CD4-positive, alpha-beta memory T cell (primary cell): ENCODE results near the gene BSG. TPM values are rescaled to one million over a fixed set of nuclear protein-coding genes. Genes with fewer than 3 reads are reported as not detected.
A peak's percentile ranks its signal among the peaks of the same experiment; 100 is the strongest.

Experiments used
- CTCF ChIA-PET: fragments of 350-600 bp; sonication (Branson Sonifier 250); formaldehyde crosslinking; loops from one replicate; lab custom pipeline; 2021; ENCODE audit warnings: inconsistent platforms; ENCODE audit not compliant: partially characterized antibody; lab: Charles Lee
- POLR2A ChIA-PET: fragments of 350-600 bp; sonication (Branson Sonifier 250); formaldehyde crosslinking; loops from one replicate; lab custom pipeline; 2021; ENCODE audit not compliant: partially characterized antibody; lab: Charles Lee
- DNase-seq, 5 donors: peaks; one replicate each; pipeline versions ENCODE4 v3.0.0 to v3.0.0-alpha.2; 2020 to 2022; ENCODE audit warnings: mixed read lengths in 1 of 5
- H3K27ac ChIP-seq: one replicate; pipeline ENCODE4 v1.7.0; 2013; ENCODE audit warnings: low read depth, low read length
- H3K27me3 ChIP-seq: 2 replicates; pipeline ENCODE4 v1.7.0; 2013; ENCODE audit warnings: mild to moderate bottlenecking, low read length, moderate library complexity; ENCODE audit not compliant: insufficient read depth
- H3K36me3 ChIP-seq: 2 replicates; pipeline ENCODE4 v1.7.0; 2013; ENCODE audit warnings: mild to moderate bottlenecking, low read length, moderate library complexity; ENCODE audit not compliant: insufficient read depth
- H3K4me1 ChIP-seq: 2 replicates; pipeline ENCODE4 v1.7.0; 2013; ENCODE audit warnings: mild to moderate bottlenecking, low read length, moderate library complexity; ENCODE audit not compliant: insufficient read depth
- H3K4me3 ChIP-seq, 2 donors: one replicate each; pipeline ENCODE4 v1.7.0; 2013; ENCODE audit warnings: low read length in 2 of 2, mild to moderate bottlenecking in 1 of 2
- H3K9me3 ChIP-seq, 2 donors: one replicate each; pipeline ENCODE4 v1.7.0; 2013; ENCODE audit warnings: low read length in 2 of 2, control low read depth in 1 of 2; ENCODE audit not compliant: control insufficient read depth in 1 of 2
- H3K27ac Mint-ChIP-seq, 7 donors: one replicate each; pipeline ENCODE4 v1.8.0; 2020 to 2021; ENCODE audit warnings: mixed read lengths in 7 of 7, mild to moderate bottlenecking in 6 of 7, inconsistent platforms in 3 of 7, moderate library complexity in 3 of 7
- H3K27me3 Mint-ChIP-seq, 2 donors: one replicate each; pipeline ENCODE4 v1.8.0; 2020 to 2021; ENCODE audit warnings: mixed read lengths in 2 of 2
- H3K36me3 Mint-ChIP-seq, 2 donors: one replicate each; pipeline ENCODE4 v1.8.0; 2020 to 2021; ENCODE audit warnings: mixed read lengths in 2 of 2, inconsistent platforms in 1 of 2, mild to moderate bottlenecking in 1 of 2
- H3K4me1 Mint-ChIP-seq, 4 donors: one replicate each; pipeline ENCODE4 v1.8.0; 2020 to 2021; ENCODE audit warnings: mixed read lengths in 4 of 4, mild to moderate bottlenecking in 1 of 4
- H3K4me3 Mint-ChIP-seq, 8 donors: one replicate each; pipeline ENCODE4 v1.8.0; 2020 to 2021; ENCODE audit warnings: mixed read lengths in 8 of 8, mild to moderate bottlenecking in 7 of 8, moderate library complexity in 6 of 8, inconsistent platforms in 3 of 8
- H3K9me3 Mint-ChIP-seq, 8 donors: one replicate each; pipeline ENCODE4 v1.8.0; 2020 to 2021; ENCODE audit warnings: mixed read lengths in 8 of 8, mild to moderate bottlenecking in 5 of 8, inconsistent platforms in 3 of 8, moderate library complexity in 1 of 8
- intact Hi-C: fragments of 100-400 bp; cut with micrococcal nuclease; formaldehyde crosslinking; loops from one replicate; pipeline ENCODE4 v1.15.1; 2023
- polyA plus RNA-seq, 2 donors: library from polyadenylated mRNA; unstranded; fragments of 300-500 nt; fragmentation: Illumina TruSeq; gene quantifications; one replicate each; pipeline ENCODE4 v1.2.3, GENCODE V29; 2021
- total RNA-seq, 2 experiments: library from RNA; stranded (reverse); gene quantifications; one replicate each; pipeline ENCODE4 v1.2.3, GENCODE V29; 2021

The BSG gene
- total and polyA plus RNA-seq, 4 experiments from 2014 or later, result 150 to 346 (median 241) TPM

DNA sequence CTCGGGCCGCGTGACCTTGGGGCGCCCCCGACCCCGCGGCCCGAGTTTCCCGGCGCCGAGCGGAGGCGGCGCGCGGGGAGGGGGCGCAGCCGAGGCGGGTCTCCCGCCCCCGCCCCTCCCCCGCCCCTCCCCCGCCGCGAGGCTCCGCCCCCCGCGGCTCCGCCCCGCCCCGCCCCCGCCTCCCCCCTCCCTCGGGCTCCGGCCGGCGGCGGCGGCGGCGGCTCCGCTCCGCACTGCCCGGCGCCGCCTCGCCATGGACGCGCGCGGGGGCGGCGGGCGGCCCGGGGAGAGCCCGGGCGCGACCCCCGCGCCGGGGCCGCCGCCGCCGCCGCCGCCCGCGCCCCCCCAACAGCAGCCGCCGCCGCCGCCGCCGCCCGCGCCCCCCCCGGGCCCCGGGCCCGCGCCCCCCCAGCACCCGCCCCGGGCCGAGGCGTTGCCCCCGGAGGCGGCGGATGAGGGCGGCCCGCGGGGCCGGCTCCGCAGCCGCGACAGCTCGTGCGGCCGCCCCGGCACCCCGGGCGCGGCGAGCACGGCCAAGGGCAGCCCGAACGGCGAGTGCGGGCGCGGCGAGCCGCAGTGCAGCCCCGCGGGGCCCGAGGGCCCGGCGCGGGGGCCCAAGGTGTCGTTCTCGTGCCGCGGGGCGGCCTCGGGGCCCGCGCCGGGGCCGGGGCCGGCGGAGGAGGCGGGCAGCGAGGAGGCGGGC is 17.4 kb downstream of the BSG start, which contains the start of gene HCN2:
TSS of gene HCN2 (plus strand) at position 189 of the 703 bp plus-strand sequence. CDS start at position 254, 65 bp downstream.
- Histone ChIP-seq H3K27me3 (peaks cover 6% of the 10 kb centered on the region), H3K4me1 (peaks cover 16% of the 10 kb centered on the region), H3K9me3 (no peaks in the 10 kb centered on the region), H3K27ac (no peak within 1 kb of the TSS), H3K4me3 (no peak within 1 kb of the TSS), H3K36me3 (no peaks in the 10 kb centered on the region)
- Mint-ChIP-seq H3K4me3 (peak within 1 kb of the TSS; percentile 45 to 76 (median 56)), H3K4me1 (peaks cover 1 to 10% (median 5%) of the 10 kb centered on the region in 4 donors), H3K9me3 (no peaks in the 10 kb centered on the region), H3K36me3 (peaks cover 0 to 2% of the 10 kb centered on the region in 2 donors), H3K27me3 (peaks cover 6 to 10% of the 10 kb centered on the region in 2 donors), H3K27ac (no peak within 1 kb of the TSS)
- intact Hi-C loops, result loop anchor here (2.0 kb wide), 2 partner anchors 17 to 21 kb away; partner anchors contain the start of gene BSG
- no peak for DNase-seq
- ChIA-PET CTCF (no interaction called here), POLR2A (no interaction called here)

DNA sequence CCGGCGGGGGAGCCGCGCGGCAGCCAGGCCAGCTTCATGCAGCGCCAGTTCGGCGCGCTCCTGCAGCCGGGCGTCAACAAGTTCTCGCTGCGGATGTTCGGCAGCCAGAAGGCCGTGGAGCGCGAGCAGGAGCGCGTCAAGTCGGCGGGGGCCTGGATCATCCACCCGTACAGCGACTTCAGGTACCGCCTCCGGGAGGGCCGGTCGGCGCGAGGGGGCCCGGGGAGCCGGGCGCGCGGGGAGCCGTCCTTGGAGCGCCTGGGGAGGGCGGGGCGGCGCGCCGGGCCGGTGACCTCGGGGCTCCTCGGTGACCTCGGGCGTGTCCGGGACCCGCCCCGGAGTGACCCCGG is 18.0 kb downstream of the BSG start:
- Mint-ChIP-seq H3K4me1 (peaks cover 1 to 10% (median 5%) of the 10 kb centered on the region in 4 donors), H3K27me3 (peaks cover 6 to 10% of the 10 kb centered on the region in 2 donors), H3K4me3 (peak overlapping the region in 5 of 8 donors; percentile 28 to 57 (median 41)), H3K36me3 (peaks cover 0 to 2% of the 10 kb centered on the region in 2 donors), H3K27ac (no peak overlapping the region), H3K9me3 (no peaks in the 10 kb centered on the region)
- H3K4me3 ChIP-seq, result no peak overlapping the region
- H3K27me3 ChIP-seq, result peaks cover 6% of the 10 kb centered on the region
- DNase-seq, result peak in 4 of 5 donors; percentile 36 to 45 (median 39)
- ChIA-PET CTCF (no interaction called here), POLR2A (no interaction called here)
- no peaks in the 10 kb centered on the region for H3K36me3 ChIP-seq
- peaks cover 16% of the 10 kb centered on the region for H3K4me1 ChIP-seq
- H3K27ac ChIP-seq, result no peak overlapping the region
- intact Hi-C loops, result no loop called here
- H3K9me3 ChIP-seq, result no peaks in the 10 kb centered on the region

DNA sequence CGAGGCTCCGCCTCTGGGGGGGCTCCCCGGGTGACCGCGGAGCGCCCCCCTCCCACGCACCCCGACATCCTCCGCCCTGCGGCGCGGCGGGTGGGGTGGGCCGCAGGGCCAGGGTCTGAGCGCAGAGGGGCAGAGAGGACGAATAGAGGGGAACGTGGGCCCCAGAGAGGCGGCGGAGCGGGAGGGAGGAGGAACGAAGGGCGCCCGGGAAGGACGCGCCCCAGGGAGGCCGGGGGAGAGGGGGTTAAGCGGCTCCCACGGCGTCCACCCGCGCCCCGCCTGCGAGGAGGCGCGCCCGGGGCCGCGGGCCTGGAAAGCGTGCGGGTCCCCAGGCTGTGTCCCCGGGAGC is 18.3 kb downstream of the BSG start:
- peaks cover 0 to 2% of the 10 kb centered on the region in 2 donors for H3K36me3 Mint-ChIP-seq
- POLR2A ChIA-PET, result no interaction called here

DNA sequence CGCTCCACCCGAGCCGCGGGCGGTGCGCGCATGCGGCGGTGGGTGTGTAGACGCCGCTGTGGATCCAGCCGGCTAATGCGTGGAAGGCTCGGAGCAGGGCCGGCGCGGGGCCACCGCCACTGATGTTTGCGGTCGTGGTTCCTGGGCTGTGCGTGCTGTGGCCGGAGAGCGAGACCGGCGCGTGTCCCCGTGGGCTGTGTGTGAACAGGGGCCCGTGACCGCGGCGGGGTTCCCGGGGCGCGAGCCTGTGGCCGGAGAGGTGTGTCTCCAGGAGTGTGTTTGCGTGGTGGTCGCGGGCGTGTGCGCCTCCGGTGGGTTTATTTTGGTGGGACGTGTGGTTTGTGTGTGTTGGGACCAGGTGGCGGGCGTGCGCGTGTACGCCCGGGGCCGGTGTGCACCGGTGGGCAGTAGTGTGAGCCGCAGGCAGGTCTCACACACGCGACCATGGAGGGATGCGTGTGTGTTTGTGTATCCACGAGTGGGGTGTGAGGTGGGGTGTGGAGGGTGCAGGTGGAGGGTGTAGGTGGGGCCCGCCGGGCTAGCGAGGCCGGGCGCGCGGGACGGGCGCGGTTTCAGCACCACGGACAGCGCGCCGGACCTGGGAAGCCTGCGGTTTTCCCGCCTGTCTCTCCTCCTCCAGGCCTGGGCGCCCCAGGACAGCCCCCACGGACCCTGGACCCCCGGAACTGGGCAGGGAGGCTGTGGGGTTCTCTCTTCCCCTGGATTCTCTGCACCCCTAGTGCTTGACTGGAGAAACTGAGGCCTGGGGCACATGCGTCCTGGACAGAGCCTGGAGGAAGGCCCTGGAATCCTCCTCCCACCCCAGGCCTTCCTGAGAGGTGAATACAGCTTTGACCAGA is 18.9 kb downstream of the BSG start:
- no peaks in the 10 kb centered on the region for H3K9me3 ChIP-seq
- POLR2A ChIA-PET, result no interaction called here
- H3K27me3 ChIP-seq, result peaks cover 6% of the 10 kb centered on the region
- no peak for DNase-seq
- peak overlapping the region in 4 of 8 donors; percentile 17 to 57 (median 56) for H3K4me3 Mint-ChIP-seq
- peaks cover 1 to 10% (median 5%) of the 10 kb centered on the region in 4 donors for H3K4me1 Mint-ChIP-seq
- peaks cover 16% of the 10 kb centered on the region for H3K4me1 ChIP-seq
- intact Hi-C loops, result no loop called here
- H3K27ac Mint-ChIP-seq, result no peak overlapping the region
- H3K27me3 Mint-ChIP-seq, result peaks cover 6 to 10% of the 10 kb centered on the region in 2 donors
- H3K9me3 Mint-ChIP-seq, result no peaks in the 10 kb centered on the region
- no peak overlapping the region for H3K27ac ChIP-seq
- H3K36me3 ChIP-seq, result no peaks in the 10 kb centered on the region
- CTCF ChIA-PET, result no interaction called here
- peaks cover 0 to 2% of the 10 kb centered on the region in 2 donors for H3K36me3 Mint-ChIP-seq
- H3K4me3 ChIP-seq, result no peak overlapping the region

More for the DNA sequence above, 18.3 kb downstream of the BSG start:
- Histone ChIP-seq H3K27ac (no peak overlapping the region), H3K4me3 (no peak overlapping the region), H3K27me3 (peaks cover 6% of the 10 kb centered on the region), H3K4me1 (peaks cover 16% of the 10 kb centered on the region), H3K36me3 (no peaks in the 10 kb centered on the region), H3K9me3 (no peaks in the 10 kb centered on the region)
- Mint-ChIP-seq H3K4me3 (no peak overlapping the region), H3K27ac (no peak overlapping the region), H3K9me3 (no peaks in the 10 kb centered on the region), H3K4me1 (peaks cover 1 to 10% (median 5%) of the 10 kb centered on the region in 4 donors), H3K27me3 (peaks cover 6 to 10% of the 10 kb centered on the region in 2 donors)
- no peak for DNase-seq
- CTCF ChIA-PET, result no interaction called here
- intact Hi-C loops, result no loop called here

DNA sequence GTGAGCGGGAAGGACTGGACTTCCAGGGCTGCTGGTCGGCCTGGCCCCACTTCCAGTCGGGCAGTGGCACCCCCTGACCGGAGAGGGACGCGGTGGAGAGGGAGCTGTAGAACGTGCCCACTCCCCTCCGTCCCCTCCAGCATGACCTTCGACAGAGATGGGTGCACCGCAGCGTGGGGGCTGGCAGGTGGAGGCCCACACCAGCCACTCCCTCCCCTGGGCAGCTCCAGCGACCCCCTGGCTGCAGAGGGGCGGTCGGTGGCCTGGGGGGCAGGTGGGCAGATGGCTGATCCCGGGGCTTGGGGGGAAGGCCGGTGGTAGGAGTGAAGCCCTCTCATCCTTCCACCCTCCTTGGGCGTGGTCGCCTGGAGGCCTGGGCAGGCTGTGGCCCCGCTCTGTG is 19.7 kb downstream of the BSG start:
- no peak overlapping the region for H3K27ac ChIP-seq
- H3K4me3 Mint-ChIP-seq, result peak overlapping the region in 1 of 8 donors; percentile 41
- peaks cover 1 to 10% (median 5%) of the 10 kb centered on the region in 4 donors for H3K4me1 Mint-ChIP-seq
- POLR2A ChIA-PET, result no interaction called here
- H3K9me3 Mint-ChIP-seq, result no peaks in the 10 kb centered on the region
- H3K4me3 ChIP-seq, result no peak overlapping the region
- intact Hi-C loops, result no loop called here
- peaks cover 5 to 10% of the 10 kb centered on the region in 2 donors for H3K27me3 Mint-ChIP-seq
- H3K9me3 ChIP-seq, result no peaks in the 10 kb centered on the region
- no peak overlapping the region for H3K27ac Mint-ChIP-seq
- peaks cover 6% of the 10 kb centered on the region for H3K27me3 ChIP-seq
- DNase-seq, result no peak
- H3K36me3 ChIP-seq, result no peaks in the 10 kb centered on the region
- H3K36me3 Mint-ChIP-seq, result peaks cover 0 to 2% of the 10 kb centered on the region in 2 donors
- peaks cover 16% of the 10 kb centered on the region for H3K4me1 ChIP-seq
- CTCF ChIA-PET, result no interaction called here

DNA sequence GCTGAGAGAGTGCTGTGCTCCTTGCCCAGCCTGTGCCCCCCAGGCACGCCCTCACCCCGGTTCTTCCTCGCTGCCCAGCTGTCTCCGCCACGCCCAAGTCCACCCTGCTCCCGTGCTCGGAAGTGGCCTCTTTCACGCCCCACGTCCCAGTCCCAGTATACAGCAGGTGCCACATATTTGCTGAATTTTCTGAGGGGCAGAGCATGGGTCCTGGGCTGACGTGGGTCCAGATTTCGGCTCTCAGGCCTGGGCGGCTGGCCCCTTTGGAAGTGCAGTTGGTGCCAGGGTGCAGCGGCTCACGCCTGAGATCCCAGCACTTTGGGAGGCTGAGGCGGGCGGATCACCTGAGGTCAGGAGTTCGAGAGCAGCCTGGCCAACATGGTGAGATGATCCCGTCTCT is 20.7 kb downstream of the BSG start:
- H3K36me3 Mint-ChIP-seq, result peaks cover 0 to under 1% of the 10 kb centered on the region in 2 donors
- H3K9me3 Mint-ChIP-seq, result no peaks in the 10 kb centered on the region
- peaks cover 14% of the 10 kb centered on the region for H3K4me1 ChIP-seq
- H3K27me3 Mint-ChIP-seq, result peaks cover 3 to 9% of the 10 kb centered on the region in 2 donors
- peaks cover 6% of the 10 kb centered on the region for H3K27me3 ChIP-seq
- intact Hi-C loops, result no loop called here
- H3K9me3 ChIP-seq, result no peaks in the 10 kb centered on the region
- DNase-seq, result no peak
- ChIA-PET POLR2A (no interaction called here), CTCF (no interaction called here)
- H3K36me3 ChIP-seq, result no peaks in the 10 kb centered on the region
- no peak overlapping the region for H3K4me3 Mint-ChIP-seq
- H3K27ac Mint-ChIP-seq, result peak overlapping the region in 1 of 7 donors; percentile 78
- no peak overlapping the region for H3K4me3 ChIP-seq
- no peak overlapping the region for H3K27ac ChIP-seq
- peaks cover 0 to 10% (median 3%) of the 10 kb centered on the region in 4 donors for H3K4me1 Mint-ChIP-seq

DNA sequence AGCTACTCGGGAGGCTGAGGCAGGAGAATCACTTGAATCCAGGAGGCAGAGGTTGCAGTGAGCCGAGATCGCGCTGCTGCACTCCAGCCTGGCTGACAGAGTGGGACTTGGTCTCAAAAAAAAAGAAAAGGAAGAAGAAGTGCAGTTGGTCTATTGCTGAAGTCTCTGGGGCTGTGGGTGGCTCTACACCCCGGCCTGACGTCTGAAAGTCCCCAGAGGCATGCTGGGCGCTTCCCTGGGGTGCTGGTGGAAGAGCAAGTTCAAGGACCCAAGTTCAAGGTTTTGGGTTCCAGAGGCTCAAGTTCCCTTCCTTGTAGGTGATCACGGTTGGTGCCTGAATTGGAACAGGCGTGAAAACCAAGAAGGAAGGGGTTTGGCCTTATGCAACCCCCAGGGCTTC is 21.1 kb downstream of the BSG start:
- Mint-ChIP-seq H3K36me3 (no peaks in the 10 kb centered on the region), H3K27me3 (peaks cover 3 to 7% of the 10 kb centered on the region in 2 donors), H3K9me3 (no peaks in the 10 kb centered on the region), H3K27ac (peak overlapping the region in 2 of 7 donors; percentile 4 to 78), H3K4me1 (peaks cover 0 to 10% (median 1%) of the 10 kb centered on the region in 4 donors), H3K4me3 (peak overlapping the region in 1 of 8 donors; percentile 36)
- intact Hi-C loops, result no loop called here
- ChIA-PET POLR2A (interaction anchor here (1.1 kb wide), 1 partner anchor 17 kb away, joined by 3 read pairs; no protein-coding TSS in a partner anchor), CTCF (no interaction called here)
- no peaks in the 10 kb centered on the region for H3K9me3 ChIP-seq
- no peak for DNase-seq
- no peak overlapping the region for H3K27ac ChIP-seq
- peaks cover 5% of the 10 kb centered on the region for H3K27me3 ChIP-seq
- peaks cover 9% of the 10 kb centered on the region for H3K4me1 ChIP-seq
- no peaks in the 10 kb centered on the region for H3K36me3 ChIP-seq
- H3K4me3 ChIP-seq, result no peak overlapping the region
